ENCODE measurements around the gene WDPCP. TPM values are rescaled to one million over a fixed set of nuclear protein-coding genes. Genes with fewer than 3 reads are reported as not detected.
"Not testable (repeated sequence)": the region's sequence is repeated elsewhere in the genome, so short reads cannot be mapped to it uniquely, and the experiment has no call there.

The WDPCP gene
- total and polyA plus RNA-seq, 5 donors from 2014 or later = 2.9 to 9.4 (median 3.9) TPM

DNA sequence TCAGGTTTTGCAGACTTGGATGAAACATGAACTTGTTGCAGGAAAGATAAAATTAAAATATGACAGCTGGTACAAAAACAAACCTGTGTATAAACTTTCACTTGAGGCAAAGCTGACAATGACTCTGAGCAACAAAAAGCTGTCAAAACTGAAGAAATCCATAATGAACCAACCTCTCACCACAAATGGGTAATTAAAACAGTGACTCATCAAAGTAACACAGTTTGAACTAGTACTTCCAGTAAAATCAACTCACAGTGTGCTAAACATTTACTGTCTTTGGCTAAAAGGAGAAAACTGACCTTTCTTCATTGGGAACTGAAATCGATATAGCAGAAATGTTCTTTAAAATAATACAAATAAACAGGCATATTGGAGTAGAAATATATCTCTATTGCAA is 209.7 kb downstream of the WDPCP start:
- H3K36me3 ChIP-seq (ENCODE audit: control insufficient read depth, insufficient read depth, low read length) = peaks cover 2% of the 10 kb centered on the region
- no peaks in the 10 kb centered on the region for H3K27me3 ChIP-seq (ENCODE audit: control insufficient read depth, insufficient read depth, low read length)
- Mint-ChIP-seq H3K9me3 (peaks cover 0 to 6% (median 0%) of the 10 kb centered on the region in 7 donors), H3K27ac (no peak overlapping the region), H3K4me3 (no peak overlapping the region), H3K36me3 (peaks cover 36% of the 10 kb centered on the region), H3K4me1 (peaks cover 0 to 3% (median under 1%) of the 10 kb centered on the region in 4 donors), H3K27me3 (no peaks in the 10 kb centered on the region)
- DNase-seq (no peak), ATAC-seq (ENCODE audit: low read depth in 2 of 2) (no peak)
- H3K27ac ChIP-seq (ENCODE audit: insufficient read depth, low read length, poor library complexity, severe bottlenecking) = no peak overlapping the region
- no peaks in the 10 kb centered on the region for H3K4me1 ChIP-seq (ENCODE audit: control insufficient read depth, insufficient read depth, low read length, poor library complexity, severe bottlenecking)
- no peak overlapping the region for H3K4me3 ChIP-seq (ENCODE audit: low read depth, low read length)
- no peaks in the 10 kb centered on the region for H3K9me3 ChIP-seq (ENCODE audit: control insufficient read depth in 2 of 2, low read length in 2 of 2)

DNA sequence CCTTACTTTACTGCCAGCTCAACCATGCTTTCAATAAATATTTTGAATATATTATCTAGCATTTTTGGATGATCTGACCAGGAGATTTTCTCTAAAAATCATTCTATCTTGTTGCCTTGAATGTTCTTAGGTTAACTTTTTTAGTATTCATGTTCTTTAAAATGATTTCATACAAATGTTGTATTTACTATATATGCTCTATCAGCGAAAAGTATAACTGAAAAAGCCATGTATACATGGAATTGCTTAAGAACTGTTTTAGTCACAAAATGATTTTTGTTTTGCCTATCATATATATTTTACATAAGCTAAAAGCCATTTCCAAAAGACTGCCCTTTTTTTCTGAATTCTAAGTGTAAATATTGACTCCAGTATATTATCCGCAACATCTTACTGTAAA is 213.9 kb downstream of the WDPCP start:
- no peak overlapping the region for H3K4me3 ChIP-seq (ENCODE audit: low read depth, low read length)
- peaks cover 0 to 3% of the 10 kb centered on the region in 2 experiments for H3K9me3 ChIP-seq (ENCODE audit: control insufficient read depth in 2 of 2, low read length in 2 of 2)
- DNase-seq (no peak), ATAC-seq (ENCODE audit: low read depth in 2 of 2) (no peak)
- H3K27ac ChIP-seq (ENCODE audit: insufficient read depth, low read length, poor library complexity, severe bottlenecking) = no peak overlapping the region
- no peaks in the 10 kb centered on the region for H3K4me1 ChIP-seq (ENCODE audit: control insufficient read depth, insufficient read depth, low read length, poor library complexity, severe bottlenecking)
- H3K27me3 ChIP-seq (ENCODE audit: control insufficient read depth, insufficient read depth, low read length) = no peaks in the 10 kb centered on the region
- H3K4me3 Mint-ChIP-seq = no peak overlapping the region
- peaks cover 21% of the 10 kb centered on the region for H3K36me3 Mint-ChIP-seq
- no peaks in the 10 kb centered on the region for H3K27me3 Mint-ChIP-seq
- H3K4me1 Mint-ChIP-seq = peaks cover 0 to 5% (median 0%) of the 10 kb centered on the region in 4 donors
- H3K9me3 Mint-ChIP-seq = peaks cover 0 to 12% (median 6%) of the 10 kb centered on the region in 7 donors
- no peaks in the 10 kb centered on the region for H3K36me3 ChIP-seq (ENCODE audit: control insufficient read depth, insufficient read depth, low read length)
- no peak overlapping the region for H3K27ac Mint-ChIP-seq

DNA sequence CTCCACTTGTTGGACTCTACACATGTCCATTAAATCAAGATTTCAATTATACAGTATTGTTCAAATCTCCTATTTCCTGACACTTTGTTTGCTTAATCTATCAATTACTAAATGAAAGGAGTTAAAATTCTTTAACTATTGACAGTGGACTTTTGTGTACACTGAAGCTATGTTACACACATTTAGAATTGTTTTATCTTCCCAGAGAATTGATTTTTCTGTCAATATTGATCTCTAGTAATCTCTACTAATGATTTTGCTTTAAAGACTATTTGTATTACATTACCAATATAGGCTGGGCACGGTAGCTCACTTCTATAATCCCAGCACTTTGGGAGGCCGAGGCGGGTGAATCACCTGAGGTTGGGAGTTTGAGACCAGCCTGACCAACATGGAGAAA is 215.7 kb downstream of the WDPCP start:
- DNase-seq (no peak), ATAC-seq (ENCODE audit: low read depth in 2 of 2) (no peak)
- Histone ChIP-seq H3K27me3 (ENCODE audit: control insufficient read depth, insufficient read depth, low read length) (no peaks in the 10 kb centered on the region), H3K36me3 (ENCODE audit: control insufficient read depth, insufficient read depth, low read length) (no peaks in the 10 kb centered on the region), H3K9me3 (ENCODE audit: control insufficient read depth in 2 of 2, low read length in 2 of 2) (peaks cover 0 to 3% of the 10 kb centered on the region in 2 experiments), H3K4me3 (ENCODE audit: low read depth, low read length) (no peak overlapping the region), H3K27ac (ENCODE audit: insufficient read depth, low read length, poor library complexity, severe bottlenecking) (no peak overlapping the region), H3K4me1 (ENCODE audit: control insufficient read depth, insufficient read depth, low read length, poor library complexity, severe bottlenecking) (no peaks in the 10 kb centered on the region)
- peaks cover 0 to 12% (median 6%) of the 10 kb centered on the region in 7 donors for H3K9me3 Mint-ChIP-seq
- H3K27me3 Mint-ChIP-seq = no peaks in the 10 kb centered on the region
- no peak overlapping the region for H3K4me3 Mint-ChIP-seq
- no peak overlapping the region for H3K27ac Mint-ChIP-seq
- H3K36me3 Mint-ChIP-seq = peaks cover 28% of the 10 kb centered on the region
- peaks cover 0 to 5% (median under 1%) of the 10 kb centered on the region in 4 donors for H3K4me1 Mint-ChIP-seq

DNA sequence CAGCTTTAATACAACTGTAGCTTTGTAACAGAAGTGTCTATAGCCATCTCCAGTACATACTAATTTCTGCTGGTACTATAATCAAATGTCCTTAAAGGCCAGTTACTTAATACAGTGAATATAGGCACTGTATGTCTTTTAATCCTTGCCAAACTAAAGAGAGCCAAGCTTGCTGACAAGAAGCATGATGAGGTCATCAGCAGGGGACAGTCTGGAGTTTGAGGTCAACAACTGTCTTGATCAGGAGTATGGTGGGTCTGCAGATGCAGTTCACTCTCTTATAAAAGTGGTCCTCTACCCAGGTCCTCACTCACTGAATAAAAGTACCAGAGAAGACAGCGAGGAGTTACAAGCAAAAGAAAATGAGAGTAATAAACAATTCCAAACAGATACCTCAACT is 219.1 kb downstream of the WDPCP start:
- Mint-ChIP-seq H3K9me3 (peaks cover 0 to 12% (median 6%) of the 10 kb centered on the region in 7 donors), H3K4me1 (peaks cover 0 to 5% (median under 1%) of the 10 kb centered on the region in 4 donors), H3K4me3 (no peak overlapping the region), H3K36me3 (peaks cover 21% of the 10 kb centered on the region), H3K27ac (peak overlapping the region in 1 of 3 donors; percentile 70), H3K27me3 (no peaks in the 10 kb centered on the region)
- H3K9me3 ChIP-seq (ENCODE audit: control insufficient read depth in 2 of 2, low read length in 2 of 2) = peaks cover 0 to 3% of the 10 kb centered on the region in 2 experiments
- H3K36me3 ChIP-seq (ENCODE audit: control insufficient read depth, insufficient read depth, low read length) = no peaks in the 10 kb centered on the region
- H3K27ac ChIP-seq (ENCODE audit: insufficient read depth, low read length, poor library complexity, severe bottlenecking) = no peak overlapping the region
- ATAC-seq (ENCODE audit: low read depth in 2 of 2) (no peak), DNase-seq (no peak)
- no peak overlapping the region for H3K4me3 ChIP-seq (ENCODE audit: low read depth, low read length)
- no peaks in the 10 kb centered on the region for H3K4me1 ChIP-seq (ENCODE audit: control insufficient read depth, insufficient read depth, low read length, poor library complexity, severe bottlenecking)
- H3K27me3 ChIP-seq (ENCODE audit: control insufficient read depth, insufficient read depth, low read length) = no peaks in the 10 kb centered on the region

DNA sequence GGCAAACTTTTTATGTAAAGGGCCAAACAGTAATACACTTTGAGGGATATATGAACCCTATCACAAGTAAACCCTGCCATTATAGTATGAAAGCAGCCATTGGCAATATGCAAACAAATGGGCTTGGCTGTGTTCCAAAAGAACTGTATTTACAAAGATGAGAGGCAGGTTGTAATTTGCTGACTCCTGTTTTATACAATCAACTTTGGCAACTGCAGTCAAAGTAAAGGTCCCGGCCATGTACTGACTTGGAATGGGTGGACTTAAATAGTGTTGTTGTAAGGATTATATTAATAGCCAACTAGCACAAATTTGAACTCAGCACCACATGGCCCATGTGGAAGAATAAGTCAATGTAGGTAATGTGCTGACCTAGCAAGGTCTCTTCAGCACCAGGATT is 223.4 kb downstream of the WDPCP start:
- Mint-ChIP-seq H3K4me1 (peaks cover 0 to 9% (median under 1%) of the 10 kb centered on the region in 4 donors), H3K27ac (no peak overlapping the region), H3K4me3 (no peak overlapping the region), H3K27me3 (no peaks in the 10 kb centered on the region), H3K36me3 (peaks cover 6% of the 10 kb centered on the region), H3K9me3 (no peaks in the 10 kb centered on the region)
- H3K4me3 ChIP-seq (ENCODE audit: low read depth, low read length) = no peak overlapping the region
- no peaks in the 10 kb centered on the region for H3K4me1 ChIP-seq (ENCODE audit: control insufficient read depth, insufficient read depth, low read length, poor library complexity, severe bottlenecking)
- no peak for ATAC-seq (ENCODE audit: low read depth in 2 of 2)
- no peak overlapping the region for H3K27ac ChIP-seq (ENCODE audit: insufficient read depth, low read length, poor library complexity, severe bottlenecking)
- no peaks in the 10 kb centered on the region for H3K9me3 ChIP-seq (ENCODE audit: control insufficient read depth in 2 of 2, low read length in 2 of 2)
- no peaks in the 10 kb centered on the region for H3K36me3 ChIP-seq (ENCODE audit: control insufficient read depth, insufficient read depth, low read length)
- no peak for DNase-seq
- no peaks in the 10 kb centered on the region for H3K27me3 ChIP-seq (ENCODE audit: control insufficient read depth, insufficient read depth, low read length)

DNA sequence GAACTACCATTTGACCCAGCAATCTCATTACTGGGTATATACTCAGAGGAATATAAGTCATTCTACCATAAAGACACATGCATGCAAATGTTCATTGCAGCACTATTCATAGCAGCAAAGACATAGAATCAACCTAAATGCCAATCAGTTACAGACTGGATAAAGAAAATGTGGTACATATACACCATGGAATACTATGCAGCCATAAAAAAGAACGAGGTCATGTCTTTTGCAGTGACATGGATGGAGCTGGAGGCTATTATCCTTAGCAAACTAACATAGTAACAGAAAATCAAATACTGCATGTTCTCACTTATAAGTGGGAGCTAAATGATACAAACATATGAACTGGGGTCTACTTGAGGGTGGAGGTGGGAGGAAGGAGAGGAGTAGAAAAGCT is 230.6 kb downstream of the WDPCP start:
- not testable (repeated sequence) for H3K27ac Mint-ChIP-seq; H3K27me3 ChIP-seq (ENCODE audit: control insufficient read depth, insufficient read depth, low read length); ATAC-seq (ENCODE audit: low read depth in 2 of 2); H3K4me3 ChIP-seq (ENCODE audit: low read depth, low read length); H3K27me3 Mint-ChIP-seq; H3K4me3 Mint-ChIP-seq; H3K36me3 ChIP-seq (ENCODE audit: control insufficient read depth, insufficient read depth, low read length); H3K4me1 Mint-ChIP-seq; H3K27ac ChIP-seq (ENCODE audit: insufficient read depth, low read length, poor library complexity, severe bottlenecking); H3K9me3 ChIP-seq (ENCODE audit: control insufficient read depth in 2 of 2, low read length in 2 of 2); H3K4me1 ChIP-seq (ENCODE audit: control insufficient read depth, insufficient read depth, low read length, poor library complexity, severe bottlenecking); DNase-seq
- Mint-ChIP-seq H3K36me3 (peaks cover 25% of the 10 kb centered on the region), H3K9me3 (peaks cover 2 to 23% (median 11%) of the 10 kb centered on the region in 7 donors)

DNA sequence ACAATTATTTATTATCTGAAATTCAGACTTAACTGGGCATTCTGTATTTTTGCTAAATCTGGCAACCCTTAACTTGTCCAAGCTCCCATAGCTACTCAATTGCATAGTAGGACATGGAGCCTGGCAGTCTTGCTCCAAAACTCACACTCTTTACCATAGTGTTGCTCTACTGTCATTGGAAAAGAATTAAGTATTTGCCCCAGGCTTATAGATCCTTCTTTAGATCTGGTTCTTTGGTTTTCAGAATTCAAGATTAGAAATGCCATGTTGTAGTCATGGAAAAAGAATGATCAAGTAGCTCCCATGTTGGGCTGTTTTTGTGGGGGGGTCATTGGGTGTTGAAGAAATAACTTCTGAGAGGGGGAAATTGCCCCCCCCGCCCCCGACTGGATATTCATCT is 240.9 kb downstream of the WDPCP start:
- peaks cover 0 to 38% (median 8%) of the 10 kb centered on the region in 7 donors for H3K9me3 Mint-ChIP-seq
- no peak overlapping the region for H3K4me3 Mint-ChIP-seq

DNA sequence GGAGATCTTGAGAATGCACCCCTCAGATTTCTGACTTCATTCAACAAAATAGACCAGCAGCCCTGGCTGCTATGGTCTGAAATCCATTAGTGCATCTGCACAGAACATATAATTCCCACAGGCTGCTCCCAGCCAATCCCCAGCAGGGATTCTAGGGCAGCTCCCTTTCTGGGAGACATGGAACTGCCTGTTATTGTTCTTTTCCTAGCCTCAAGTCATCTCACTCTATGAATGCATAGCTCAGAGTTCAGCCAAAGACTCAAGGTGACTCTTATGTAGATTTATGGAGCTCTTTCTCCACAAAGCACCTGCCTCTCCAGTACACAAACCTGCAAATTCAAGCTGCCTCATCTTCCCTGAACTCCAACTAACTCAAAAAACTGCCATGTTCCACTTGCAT is 241.9 kb downstream of the WDPCP start:
- H3K4me1 ChIP-seq (ENCODE audit: control insufficient read depth, insufficient read depth, low read length, poor library complexity, severe bottlenecking) = no peaks in the 10 kb centered on the region
- H3K9me3 ChIP-seq (ENCODE audit: control insufficient read depth in 2 of 2, low read length in 2 of 2) = peaks cover 8 to 18% of the 10 kb centered on the region in 2 experiments
- Mint-ChIP-seq H3K9me3 (peaks cover 0 to 31% (median 6%) of the 10 kb centered on the region in 7 donors), H3K27ac (no peak overlapping the region), H3K4me1 (no peaks in the 10 kb centered on the region), H3K4me3 (no peak overlapping the region), H3K27me3 (no peaks in the 10 kb centered on the region), H3K36me3 (peaks cover 8% of the 10 kb centered on the region)
- H3K4me3 ChIP-seq (ENCODE audit: low read depth, low read length) = no peak overlapping the region
- no peaks in the 10 kb centered on the region for H3K36me3 ChIP-seq (ENCODE audit: control insufficient read depth, insufficient read depth, low read length)
- no peak overlapping the region for H3K27ac ChIP-seq (ENCODE audit: insufficient read depth, low read length, poor library complexity, severe bottlenecking)
- ATAC-seq (ENCODE audit: low read depth in 2 of 2) (no peak), DNase-seq (no peak)
- H3K27me3 ChIP-seq (ENCODE audit: control insufficient read depth, insufficient read depth, low read length) = no peaks in the 10 kb centered on the region

More for the DNA sequence above, 240.9 kb downstream of the WDPCP start:
- H3K36me3 Mint-ChIP-seq = peaks cover 15% of the 10 kb centered on the region
- Histone ChIP-seq H3K4me1 (ENCODE audit: control insufficient read depth, insufficient read depth, low read length, poor library complexity, severe bottlenecking) (no peaks in the 10 kb centered on the region), H3K27me3 (ENCODE audit: control insufficient read depth, insufficient read depth, low read length) (no peaks in the 10 kb centered on the region), H3K36me3 (ENCODE audit: control insufficient read depth, insufficient read depth, low read length) (no peaks in the 10 kb centered on the region), H3K9me3 (ENCODE audit: control insufficient read depth in 2 of 2, low read length in 2 of 2) (peaks cover 8 to 18% of the 10 kb centered on the region in 2 experiments), H3K4me3 (ENCODE audit: low read depth, low read length) (no peak overlapping the region), H3K27ac (ENCODE audit: insufficient read depth, low read length, poor library complexity, severe bottlenecking) (no peak overlapping the region)
- no peaks in the 10 kb centered on the region for H3K4me1 Mint-ChIP-seq
- H3K27me3 Mint-ChIP-seq = peaks cover 4% of the 10 kb centered on the region
- ATAC-seq (ENCODE audit: low read depth in 2 of 2) (no peak), DNase-seq (no peak)
- H3K27ac Mint-ChIP-seq = no peak overlapping the region

All from CD4-positive, CD25-positive, alpha-beta regulatory T cell (primary cell).